ENCODE measurements around the gene RAB25.

- no peak for TF ChIP-seq CTCF (conservative IDR thresholded peaks at IDR 0.05; ENCODE audit: low read depth, low read length)
- TF ChIP-seq EZH2 (IDR thresholded peaks at IDR 0.05; ENCODE audit: low read length, unreplicated experiment) = no peak
- no peak for TF ChIP-seq EZH2phosphoT487 (IDR thresholded peaks at IDR 0.05; ENCODE audit: borderline replicate concordance, low read length)
Measured at GRCh38 chr1:156117414-156118176, 56.6 kb downstream of the RAB25 start.

Measured in PC-3 (cell line).